CD4-positive, alpha-beta T cell treated with Interleukin-17A for 4 hours (primary cell): ENCODE measurements around the gene BASP1.
"Not testable (repeated sequence)": the region's sequence is repeated elsewhere in the genome, so short reads cannot be mapped to it uniquely, and the experiment has no call there.

ENCODE experiments used
- DNase-seq: peaks from one replicate; pipeline ENCODE4 v3.0.0-alpha.2; 2020; ENCODE audit warnings: mixed read lengths

The BASP1 gene

GRCh38 chr5:17257705-17258273, 40.4 kb downstream of the BASP1 start:
- no peak for DNase-seq

- no peak for DNase-seq
These were observed 41.0 kb downstream of the BASP1 start for GRCh38 chr5:17258431-17258830.

GRCh38 chr5:17259012-17259411, 41.6 kb downstream of the BASP1 start:
- not testable (repeated sequence) for DNase-seq

GRCh38 chr5:17259630-17260257, 42.3 kb downstream of the BASP1 start:
- DNase-seq: no peak

GRCh38 chr5:17260549-17260948, 43.1 kb downstream of the BASP1 start:
- no peak for DNase-seq

GRCh38 chr5:17261075-17261474, 43.6 kb downstream of the BASP1 start:
- DNase-seq: no peak

GRCh38 chr5:17265041-17265440, 47.6 kb downstream of the BASP1 start:
- DNase-seq: no peak

GRCh38 chr5:17267106-17267505, 49.7 kb downstream of the BASP1 start:
- no peak for DNase-seq

GRCh38 chr5:17269201-17269600, 51.8 kb downstream of the BASP1 start:
- DNase-seq: no peak

- no peak for DNase-seq
These were observed 54.7 kb downstream of the BASP1 start for GRCh38 chr5:17272111-17272510.

- DNase-seq: no peak
These were observed 58.1 kb downstream of the BASP1 start for GRCh38 chr5:17275289-17276158.

GRCh38 chr5:17276445-17276844, 59.0 kb downstream of the BASP1 start:
- DNase-seq: no peak

- no peak for DNase-seq
These were observed 60.5 kb downstream of the BASP1 start for GRCh38 chr5:17277907-17278306.

- no peak for DNase-seq
These were observed 61.5 kb downstream of the BASP1 start for GRCh38 chr5:17278931-17279330.

- no peak for DNase-seq
These were observed 62.1 kb downstream of the BASP1 start for GRCh38 chr5:17279487-17279886.

GRCh38 chr5:17282283-17283120, 65.1 kb downstream of the BASP1 start:
- DNase-seq: no peak

GRCh38 chr5:17283121-17283415, 65.6 kb downstream of the BASP1 start:
- no peak for DNase-seq

- DNase-seq: no peak
These were observed 70.2 kb downstream of the BASP1 start for GRCh38 chr5:17287501-17288155.

GRCh38 chr5:17288570-17288969, 71.1 kb downstream of the BASP1 start:
- DNase-seq: no peak

GRCh38 chr5:17289681-17290539, 72.5 kb downstream of the BASP1 start:
- DNase-seq: no peak

GRCh38 chr5:17290540-17290974, 73.1 kb downstream of the BASP1 start:
- no peak for DNase-seq
